ENCODE measurements around the gene UBALD1. TPM values are rescaled to one million over a fixed set of nuclear protein-coding genes. Genes with fewer than 3 reads are reported as not detected.

The UBALD1 gene
- total and polyA plus RNA-seq, 4 donors, result 6.6 to 43.2 (median 29.4) TPM

GRCh38 chr16:4654964-4655590 lies 40.4 kb upstream of the UBALD1 start:
- no peak for ATAC-seq (ENCODE audit: insufficient read depth, low FRiP score)
- 75 to 84% methylated on average over 12 of the region's 12 CpGs for WGBS, 2 donors

GRCh38 chr16:4654011-4654963 lies 39.6 kb upstream of the UBALD1 start:
- WGBS, 2 donors, result 71 to 87% methylated on average over 16 of the region's 16 CpGs
- TF ChIP-seq, protein P1, sequence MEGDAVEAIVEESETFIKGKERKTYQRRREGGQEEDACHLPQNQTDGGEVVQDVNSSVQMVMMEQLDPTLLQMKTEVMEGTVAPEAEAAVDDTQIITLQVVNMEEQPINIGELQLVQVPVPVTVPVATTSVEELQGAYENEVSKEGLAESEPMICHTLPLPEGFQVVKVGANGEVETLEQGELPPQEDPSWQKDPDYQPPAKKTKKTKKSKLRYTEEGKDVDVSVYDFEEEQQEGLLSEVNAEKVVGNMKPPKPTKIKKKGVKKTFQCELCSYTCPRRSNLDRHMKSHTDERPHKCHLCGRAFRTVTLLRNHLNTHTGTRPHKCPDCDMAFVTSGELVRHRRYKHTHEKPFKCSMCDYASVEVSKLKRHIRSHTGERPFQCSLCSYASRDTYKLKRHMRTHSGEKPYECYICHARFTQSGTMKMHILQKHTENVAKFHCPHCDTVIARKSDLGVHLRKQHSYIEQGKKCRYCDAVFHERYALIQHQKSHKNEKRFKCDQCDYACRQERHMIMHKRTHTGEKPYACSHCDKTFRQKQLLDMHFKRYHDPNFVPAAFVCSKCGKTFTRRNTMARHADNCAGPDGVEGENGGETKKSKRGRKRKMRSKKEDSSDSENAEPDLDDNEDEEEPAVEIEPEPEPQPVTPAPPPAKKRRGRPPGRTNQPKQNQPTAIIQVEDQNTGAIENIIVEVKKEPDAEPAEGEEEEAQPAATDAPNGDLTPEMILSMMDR (IDR thresholded peaks at IDR 0.05; ENCODE audit: control extremely low read depth, extremely low read depth), result no peak
- H3K9ac ChIP-seq (ENCODE audit: insufficient read depth in 1 of 2, low read length in 2 of 2), result no peak overlapping the region
- H3K27me3 ChIP-seq (ENCODE audit: control insufficient read depth in 3 of 3, insufficient read depth in 3 of 3, low read length in 2 of 3), result no peaks in the 10 kb centered on the region
- peaks cover 6 to 55% (median 22%) of the 10 kb centered on the region in 4 donors for H3K36me3 ChIP-seq (ENCODE audit: control insufficient read depth in 4 of 4, insufficient read depth in 4 of 4, low read length in 4 of 4)
- H3K9me3 ChIP-seq (ENCODE audit: control insufficient read depth in 4 of 4, insufficient read depth in 3 of 4, low read length in 3 of 4), result no peaks in the 10 kb centered on the region
- H3K27ac ChIP-seq (ENCODE audit: low read depth in 1 of 2, low read length in 1 of 2), result peak overlapping the region in 1 of 2 donors; percentile 90
- no peak overlapping the region for H3K4me3 ChIP-seq
- peaks cover 0 to 19% (median 15%) of the 10 kb centered on the region in 5 donors for H3K4me1 ChIP-seq (ENCODE audit: control insufficient read depth in 5 of 5, insufficient read depth in 5 of 5, low read length in 5 of 5)
- peak; percentile 76 for ATAC-seq (ENCODE audit: insufficient read depth, low FRiP score)
- DNase-seq, result peak; percentile 69 to 81 (median 73)

More at GRCh38 chr16:4654964-4655590, 40.4 kb upstream of the UBALD1 start:
- H3K36me3 ChIP-seq (ENCODE audit: control insufficient read depth in 4 of 4, insufficient read depth in 4 of 4, low read length in 4 of 4), result peaks cover 6 to 61% (median 23%) of the 10 kb centered on the region in 4 donors
- no peak overlapping the region for H3K4me3 ChIP-seq
- TF ChIP-seq, protein P1 (IDR thresholded peaks at IDR 0.05; ENCODE audit: control extremely low read depth, extremely low read depth), result no peak
- no peaks in the 10 kb centered on the region for H3K27me3 ChIP-seq (ENCODE audit: control insufficient read depth in 3 of 3, insufficient read depth in 3 of 3, low read length in 2 of 3)
- H3K9me3 ChIP-seq (ENCODE audit: control insufficient read depth in 4 of 4, insufficient read depth in 3 of 4, low read length in 3 of 4), result no peaks in the 10 kb centered on the region
- H3K27ac ChIP-seq (ENCODE audit: low read depth in 1 of 2, low read length in 1 of 2), result peak overlapping the region in 1 of 2 donors; percentile 90
- DNase-seq, result no peak
- peaks cover 0 to 19% (median 15%) of the 10 kb centered on the region in 5 donors for H3K4me1 ChIP-seq (ENCODE audit: control insufficient read depth in 5 of 5, insufficient read depth in 5 of 5, low read length in 5 of 5)
- no peak overlapping the region for H3K9ac ChIP-seq (ENCODE audit: insufficient read depth in 1 of 2, low read length in 2 of 2)

DNA sequence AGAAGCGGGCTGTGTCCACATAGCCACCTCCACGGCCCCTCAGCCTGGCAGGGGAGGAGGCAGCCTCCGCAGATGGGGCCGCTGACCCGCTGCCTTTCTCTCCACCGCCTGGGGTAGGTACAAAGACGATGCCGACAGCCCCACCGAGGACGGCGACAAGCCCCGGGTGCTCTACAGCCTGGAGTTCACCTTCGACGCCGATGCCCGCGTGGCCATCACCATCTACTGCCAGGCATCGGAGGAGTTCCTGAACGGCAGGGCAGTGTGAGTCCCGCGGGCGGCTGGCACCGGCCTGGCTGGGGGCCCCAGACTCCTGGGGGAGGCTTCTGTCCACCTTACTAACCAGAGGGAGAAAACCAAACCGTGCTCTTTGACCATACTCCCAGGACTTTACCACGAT lies 37.9 kb upstream of the UBALD1 start:
- Histone ChIP-seq H3K27ac (ENCODE audit: low read depth in 1 of 2, low read length in 1 of 2) (peak overlapping the region in 1 of 2 donors; percentile 70), H3K27me3 (ENCODE audit: control insufficient read depth in 3 of 3, insufficient read depth in 3 of 3, low read length in 2 of 3) (no peaks in the 10 kb centered on the region), H3K36me3 (ENCODE audit: control insufficient read depth in 4 of 4, insufficient read depth in 4 of 4, low read length in 4 of 4) (peaks cover 6 to 45% (median 19%) of the 10 kb centered on the region in 4 donors), H3K9ac (ENCODE audit: insufficient read depth in 1 of 2, low read length in 2 of 2) (no peak overlapping the region), H3K4me3 (no peak overlapping the region), H3K4me1 (ENCODE audit: control insufficient read depth in 5 of 5, insufficient read depth in 5 of 5, low read length in 5 of 5) (peaks cover 0 to 19% (median 15%) of the 10 kb centered on the region in 5 donors), H3K9me3 (ENCODE audit: control insufficient read depth in 4 of 4, insufficient read depth in 3 of 4, low read length in 3 of 4) (no peaks in the 10 kb centered on the region)
- TF ChIP-seq, protein P1 (IDR thresholded peaks at IDR 0.05; ENCODE audit: control extremely low read depth, extremely low read depth), result no peak
- DNase-seq (no peak), ATAC-seq (ENCODE audit: insufficient read depth, low FRiP score) (no peak)
- WGBS, 2 donors, result 78 to 91% methylated on average over 24 to 25 of the region's 25 CpGs
